ENCODE measurements around the gene SPX. TPM values are rescaled to one million over a fixed set of nuclear protein-coding genes. Genes with fewer than 3 reads are reported as not detected.

Gene SPX
- polyA plus RNA-seq: 1.6 TPM

- peaks cover 6% of the 10 kb centered on the region for H3K27me3 Mint-ChIP-seq
- H3K27ac Mint-ChIP-seq: peak within 1 kb of the TSS in 2 of 3 donors; percentile 5 to 62
- peak within 1 kb of the TSS; percentile 85 to 96 (median 92) for H3K4me3 Mint-ChIP-seq
- peaks cover 2% of the 10 kb centered on the region for H3K36me3 Mint-ChIP-seq
- peaks cover 0 to 11% (median 4%) of the 10 kb centered on the region in 3 donors for H3K9me3 Mint-ChIP-seq
- peaks cover 3 to 20% (median 9%) of the 10 kb centered on the region in 3 donors for H3K4me1 Mint-ChIP-seq
Observed at GRCh38 chr12:21526053-21526452, at the start of gene SPX. Gene SPX (plus strand): TSS chr12:21526296. CDS start chr12:21526473, 177 bp downstream.

- Mint-ChIP-seq H3K4me1 (no peaks in the 10 kb centered on the region), H3K36me3 (no peaks in the 10 kb centered on the region), H3K27me3 (no peaks in the 10 kb centered on the region), H3K27ac (no peak overlapping the region), H3K4me3 (no peak overlapping the region), H3K9me3 (peaks cover 0 to 5% (median 0%) of the 10 kb centered on the region in 3 donors)
Observed at GRCh38 chr12:21476949-21477348, 49.1 kb upstream of the SPX start.

GRCh38 chr12:21478756-21479455 lies 47.2 kb upstream of the SPX start:
- Mint-ChIP-seq H3K4me3 (no peak overlapping the region), H3K27me3 (no peaks in the 10 kb centered on the region), H3K9me3 (no peaks in the 10 kb centered on the region), H3K27ac (no peak overlapping the region), H3K36me3 (no peaks in the 10 kb centered on the region), H3K4me1 (no peaks in the 10 kb centered on the region)

- Mint-ChIP-seq H3K4me3 (no peak overlapping the region), H3K36me3 (peaks cover 6% of the 10 kb centered on the region), H3K4me1 (peaks cover 0 to 3% (median 2%) of the 10 kb centered on the region in 3 donors), H3K27ac (no peak overlapping the region), H3K9me3 (no peaks in the 10 kb centered on the region), H3K27me3 (no peaks in the 10 kb centered on the region)
Observed at GRCh38 chr12:21483531-21483930, 42.6 kb upstream of the SPX start.

GRCh38 chr12:21485998-21486397 lies 40.1 kb upstream of the SPX start:
- H3K36me3 Mint-ChIP-seq: peaks cover 11% of the 10 kb centered on the region
- peaks cover 2 to 8% (median 3%) of the 10 kb centered on the region in 3 donors for H3K4me1 Mint-ChIP-seq
- no peaks in the 10 kb centered on the region for H3K9me3 Mint-ChIP-seq

GRCh38 chr12:21499765-21500164 lies 26.3 kb upstream of the SPX start:
- Mint-ChIP-seq H3K4me1 (peaks cover 11 to 30% (median 21%) of the 10 kb centered on the region in 3 donors), H3K36me3 (peaks cover 11% of the 10 kb centered on the region)

More at GRCh38 chr12:21485998-21486397, 40.1 kb upstream of the SPX start:
- H3K27me3 Mint-ChIP-seq: no peaks in the 10 kb centered on the region
- H3K4me3 Mint-ChIP-seq: no peak overlapping the region
- no peak overlapping the region for H3K27ac Mint-ChIP-seq

GRCh38 chr12:21500786-21501257 lies 25.3 kb upstream of the SPX start:
- no peak overlapping the region for H3K27ac Mint-ChIP-seq
- H3K4me3 Mint-ChIP-seq: no peak overlapping the region
- H3K36me3 Mint-ChIP-seq: peaks cover 8% of the 10 kb centered on the region
- peaks cover 11 to 33% (median 21%) of the 10 kb centered on the region in 3 donors for H3K4me1 Mint-ChIP-seq
- H3K27me3 Mint-ChIP-seq: no peaks in the 10 kb centered on the region
- H3K9me3 Mint-ChIP-seq: no peaks in the 10 kb centered on the region

More at GRCh38 chr12:21499765-21500164, 26.3 kb upstream of the SPX start:
- H3K27me3 Mint-ChIP-seq: no peaks in the 10 kb centered on the region
- H3K4me3 Mint-ChIP-seq: peak overlapping the region in 1 of 4 donors; percentile 23
- no peaks in the 10 kb centered on the region for H3K9me3 Mint-ChIP-seq
- no peak overlapping the region for H3K27ac Mint-ChIP-seq

GRCh38 chr12:21501258-21502163 lies 24.6 kb upstream of the SPX start, which contains the start of the genes GOLT1B and RECQL:
Gene GOLT1B (plus strand): TSS chr12:21501789. CDS start chr12:21501924, 135 bp downstream.
Gene RECQL (minus strand): TSS chr12:21501635. CDS start chr12:21499570, 2,065 bp downstream.
- no peak within 1 kb of the TSS for H3K4me3 Mint-ChIP-seq
- H3K4me1 Mint-ChIP-seq: peaks cover 11 to 33% (median 21%) of the 10 kb centered on the region in 3 donors
- no peaks in the 10 kb centered on the region for H3K9me3 Mint-ChIP-seq
- no peak within 1 kb of the TSS for H3K27ac Mint-ChIP-seq
- H3K27me3 Mint-ChIP-seq: no peaks in the 10 kb centered on the region
- peaks cover 8% of the 10 kb centered on the region for H3K36me3 Mint-ChIP-seq

- H3K9me3 Mint-ChIP-seq: no peaks in the 10 kb centered on the region
- no peak overlapping the region for H3K27ac Mint-ChIP-seq
- no peaks in the 10 kb centered on the region for H3K27me3 Mint-ChIP-seq
- peaks cover 8% of the 10 kb centered on the region for H3K36me3 Mint-ChIP-seq
- H3K4me1 Mint-ChIP-seq: peaks cover 11 to 33% (median 21%) of the 10 kb centered on the region in 3 donors
- no peak overlapping the region for H3K4me3 Mint-ChIP-seq
Observed at GRCh38 chr12:21502164-21502496, 24.0 kb upstream of the SPX start.

GRCh38 chr12:21502872-21503271 lies 23.2 kb upstream of the SPX start:
- Mint-ChIP-seq H3K36me3 (peaks cover 2% of the 10 kb centered on the region), H3K27ac (peak overlapping the region in 1 of 3 donors; percentile 75), H3K27me3 (no peaks in the 10 kb centered on the region), H3K9me3 (no peaks in the 10 kb centered on the region), H3K4me3 (no peak overlapping the region), H3K4me1 (peaks cover 11 to 29% (median 25%) of the 10 kb centered on the region in 3 donors)

GRCh38 chr12:21505888-21506287 lies 20.2 kb upstream of the SPX start:
- H3K4me1 Mint-ChIP-seq: peaks cover 22 to 39% (median 28%) of the 10 kb centered on the region in 3 donors
- H3K36me3 Mint-ChIP-seq: peaks cover 9% of the 10 kb centered on the region
- H3K27ac Mint-ChIP-seq: no peak overlapping the region
- H3K9me3 Mint-ChIP-seq: no peaks in the 10 kb centered on the region
- H3K4me3 Mint-ChIP-seq: no peak overlapping the region
- H3K27me3 Mint-ChIP-seq: no peaks in the 10 kb centered on the region

GRCh38 chr12:21507849-21508248 lies 18.2 kb upstream of the SPX start:
- no peaks in the 10 kb centered on the region for H3K9me3 Mint-ChIP-seq
- H3K27me3 Mint-ChIP-seq: no peaks in the 10 kb centered on the region
- H3K4me1 Mint-ChIP-seq: peaks cover 14 to 37% (median 26%) of the 10 kb centered on the region in 3 donors
- H3K4me3 Mint-ChIP-seq: no peak overlapping the region
- peaks cover 12% of the 10 kb centered on the region for H3K36me3 Mint-ChIP-seq
- H3K27ac Mint-ChIP-seq: peak overlapping the region in 1 of 3 donors; percentile 50

GRCh38 chr12:21509768-21510167 lies 16.3 kb upstream of the SPX start:
- Mint-ChIP-seq H3K27me3 (no peaks in the 10 kb centered on the region), H3K27ac (peak overlapping the region; percentile 46 to 92 (median 73)), H3K4me1 (peaks cover 11 to 21% (median 18%) of the 10 kb centered on the region in 3 donors), H3K36me3 (peaks cover 15% of the 10 kb centered on the region), H3K9me3 (no peaks in the 10 kb centered on the region), H3K4me3 (peak overlapping the region; percentile 20 to 87 (median 64))

GRCh38 chr12:21516281-21516680 lies 9.8 kb upstream of the SPX start:
- H3K9me3 Mint-ChIP-seq: no peaks in the 10 kb centered on the region
- H3K27me3 Mint-ChIP-seq: no peaks in the 10 kb centered on the region
- H3K4me1 Mint-ChIP-seq: no peaks in the 10 kb centered on the region
- H3K27ac Mint-ChIP-seq: no peak overlapping the region
- H3K4me3 Mint-ChIP-seq: no peak overlapping the region
- peaks cover 5% of the 10 kb centered on the region for H3K36me3 Mint-ChIP-seq

GRCh38 chr12:21518451-21518850 lies 7.6 kb upstream of the SPX start:
- Mint-ChIP-seq H3K36me3 (no peaks in the 10 kb centered on the region), H3K4me3 (no peak overlapping the region), H3K4me1 (no peaks in the 10 kb centered on the region), H3K27me3 (no peaks in the 10 kb centered on the region), H3K9me3 (no peaks in the 10 kb centered on the region), H3K27ac (no peak overlapping the region)

Measured in IgD-negative memory B cell (primary cell).